PFSK-1 (cell line): ENCODE data around the gene ESCO1.

Experiments
- FOXP2 ChIP-seq: optimal IDR thresholded peaks from 2 replicates; pipeline ENCODE3; 2011; ENCODE audit warnings: borderline replicate concordance, control low read depth, inconsistent platforms; ENCODE audit not compliant: insufficient read depth; ENCODE audit errors: extremely low read length, extremely low read depth
- POLR2AphosphoS5 ChIP-seq: IDR thresholded peaks from 2 replicates; pipeline ENCODE4 v1.6.1; 2012; ENCODE audit warnings: low read depth, mild to moderate bottlenecking, control low read depth, low read length, moderate library complexity
- REST ChIP-seq, 2 experiments: IDR thresholded peaks; 2 replicates each; pipeline versions ENCODE4 v1.6.1 to v1.8.0; 2011 to 2012; ENCODE audit warnings: low read depth in 2 of 2, low read length in 2 of 2, control low read depth in 1 of 2, inconsistent platforms in 1 of 2, mild to moderate bottlenecking in 1 of 2, moderate library complexity in 1 of 2; ENCODE audit not compliant: insufficient read depth in 1 of 2
- SIN3A ChIP-seq: IDR thresholded peaks from 2 replicates; pipeline ENCODE4 v1.6.1; 2012; ENCODE audit warnings: mild to moderate bottlenecking, low read length, moderate library complexity, borderline replicate concordance; ENCODE audit not compliant: insufficient read depth
- TAF1 ChIP-seq: IDR thresholded peaks from 2 replicates; pipeline ENCODE4 v1.6.1; 2012; ENCODE audit warnings: low read length, control low read depth, borderline replicate concordance; ENCODE audit not compliant: insufficient read depth

The ESCO1 gene

GRCh38 chr18:21534327-21534726, 66.2 kb downstream of the ESCO1 start:
- no peak for TF ChIP-seq FOXP2

GRCh38 chr18:21526463-21526862, 74.0 kb downstream of the ESCO1 start:
- TF ChIP-seq POLR2AphosphoS5, result no peak
- TF ChIP-seq SIN3A, result no peak
- no peak for TF ChIP-seq FOXP2
- TF ChIP-seq TAF1, result no peak
- TF ChIP-seq REST (IDR thresholded peaks at IDR 0.05; ENCODE audit: insufficient read depth in 1 of 2, low read depth in 2 of 2, low read length in 2 of 2), result no peak

GRCh38 chr18:21525916-21526315, 74.6 kb downstream of the ESCO1 start:
- TF ChIP-seq REST (IDR thresholded peaks at IDR 0.05; ENCODE audit: insufficient read depth in 1 of 2, low read depth in 2 of 2, low read length in 2 of 2) (no peak), POLR2AphosphoS5 (no peak), SIN3A (no peak), FOXP2 (no peak), TAF1 (no peak)

- no peak for TF ChIP-seq POLR2AphosphoS5
- TF ChIP-seq SIN3A, result no peak
- no peak for TF ChIP-seq REST (IDR thresholded peaks at IDR 0.05; ENCODE audit: insufficient read depth in 1 of 2, low read depth in 2 of 2, low read length in 2 of 2)
- no peak for TF ChIP-seq FOXP2
- no peak for TF ChIP-seq TAF1
Measured at GRCh38 chr18:21522530-21522929, 78.0 kb downstream of the ESCO1 start.

- TF ChIP-seq SIN3A, result no peak
- no peak for TF ChIP-seq REST (IDR thresholded peaks at IDR 0.05; ENCODE audit: insufficient read depth in 1 of 2, low read depth in 2 of 2, low read length in 2 of 2)
- no peak for TF ChIP-seq TAF1
- TF ChIP-seq POLR2AphosphoS5, result no peak
- TF ChIP-seq FOXP2, result no peak
Measured at GRCh38 chr18:21513741-21514140, 86.8 kb downstream of the ESCO1 start.
